Myocyte (in vitro differentiated cells): ENCODE data around the gene FBXO11. TPM values are rescaled to one million over a fixed set of nuclear protein-coding genes. Genes with fewer than 3 reads are reported as not detected.
"Not testable (repeated sequence)": the region's sequence is repeated elsewhere in the genome, so short reads cannot be mapped to it uniquely, and the experiment has no call there.

Source experiments
- DNase-seq: peaks from one replicate; pipeline ENCODE4 v3.0.0-alpha.2; 2012; ENCODE audit warnings: low read depth
- total RNA-seq: library from RNA; depleted of rRNA; stranded (reverse); fragments of >200 nt; gene quantifications from 2 replicates; pipeline ENCODE4 v1.2.3, GENCODE V29; 2014

FBXO11 gene
- total RNA-seq, 1 donor from 2014 or later = 34.4 TPM

- DNase-seq = peak; percentile 12
These were observed 6.1 kb downstream of the FBXO11 start for GRCh38 chr2:47899915-47900816.

GRCh38 chr2:47897883-47898731 is 8.2 kb downstream of the FBXO11 start:
- no peak for DNase-seq

GRCh38 chr2:47897191-47897882 is 9.0 kb downstream of the FBXO11 start:
- DNase-seq = not testable (repeated sequence)

GRCh38 chr2:47896450-47896968 is 9.8 kb downstream of the FBXO11 start:
- no peak for DNase-seq

- no peak for DNase-seq
These were observed 12.5 kb downstream of the FBXO11 start for GRCh38 chr2:47893771-47894170.

GRCh38 chr2:47892338-47892730 is 14.0 kb downstream of the FBXO11 start:
- no peak for DNase-seq

- no peak for DNase-seq
These were observed 14.6 kb downstream of the FBXO11 start for GRCh38 chr2:47891369-47892337.

DNA sequence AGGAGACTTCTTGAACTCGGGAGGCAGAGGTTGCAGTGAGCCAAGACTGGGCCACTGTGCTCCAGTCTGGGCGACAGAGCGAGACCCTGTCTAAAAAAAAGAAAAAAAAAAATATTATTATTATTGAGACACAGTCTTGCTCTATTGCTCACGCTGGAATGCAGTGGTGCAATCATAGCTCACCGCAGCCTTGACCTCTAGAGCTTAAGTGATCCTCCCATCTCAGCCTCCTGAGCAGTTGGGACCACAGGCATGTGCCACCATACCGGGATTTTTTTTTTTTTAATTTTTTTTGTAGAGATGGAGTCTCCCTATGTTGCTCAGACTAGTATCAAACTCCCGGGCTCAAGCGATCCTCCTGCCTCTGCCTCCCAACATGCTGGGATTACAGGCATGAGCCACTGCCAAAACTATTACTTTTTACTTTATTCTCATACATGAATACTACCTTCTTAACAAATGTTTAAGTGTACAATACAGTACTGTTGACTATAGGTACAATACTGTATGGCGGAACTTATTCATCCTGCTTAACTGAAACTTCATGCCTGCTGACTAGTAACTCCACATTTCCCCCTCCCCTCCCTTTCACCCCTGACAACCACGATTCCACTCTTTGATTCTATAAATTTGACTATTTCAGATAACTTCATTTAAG is 15.5 kb downstream of the FBXO11 start:
- no peak for DNase-seq

DNA sequence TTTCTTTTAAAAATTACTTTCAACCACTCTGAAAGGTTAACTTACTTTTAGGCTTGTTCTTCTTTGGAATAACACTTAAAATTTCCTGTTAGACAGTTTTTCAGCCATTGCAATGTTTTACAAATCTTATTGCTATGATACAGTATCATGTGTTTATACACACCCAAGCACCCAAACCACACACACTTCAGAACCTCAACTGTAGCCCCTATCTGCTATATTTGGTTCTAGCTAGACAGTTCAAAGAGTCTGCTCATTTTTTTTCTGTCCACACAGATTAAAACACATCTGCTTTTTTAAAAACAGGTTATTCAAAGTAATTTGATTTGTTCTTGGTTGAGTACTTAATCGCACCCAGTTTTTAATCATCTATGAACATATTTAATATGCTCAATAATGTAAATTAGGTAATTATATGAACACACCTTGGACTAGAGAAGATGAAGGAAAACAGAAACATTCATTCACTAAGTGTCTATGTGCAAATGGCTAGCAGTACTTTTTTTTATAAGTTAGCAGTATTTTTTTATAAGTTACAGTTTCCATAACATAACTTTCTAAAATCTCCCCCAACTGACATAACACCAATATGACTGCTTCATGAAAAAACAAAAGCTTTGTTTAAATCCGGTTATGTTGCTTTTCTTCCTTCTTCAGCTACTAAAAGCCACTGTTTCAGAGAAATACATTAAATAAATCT is 17.6 kb downstream of the FBXO11 start:
- peak; percentile 39 for DNase-seq

GRCh38 chr2:47876912-47877311 is 29.4 kb downstream of the FBXO11 start:
- DNase-seq = no peak

- DNase-seq = no peak
These were observed 33.4 kb downstream of the FBXO11 start for GRCh38 chr2:47872941-47873340.

DNA sequence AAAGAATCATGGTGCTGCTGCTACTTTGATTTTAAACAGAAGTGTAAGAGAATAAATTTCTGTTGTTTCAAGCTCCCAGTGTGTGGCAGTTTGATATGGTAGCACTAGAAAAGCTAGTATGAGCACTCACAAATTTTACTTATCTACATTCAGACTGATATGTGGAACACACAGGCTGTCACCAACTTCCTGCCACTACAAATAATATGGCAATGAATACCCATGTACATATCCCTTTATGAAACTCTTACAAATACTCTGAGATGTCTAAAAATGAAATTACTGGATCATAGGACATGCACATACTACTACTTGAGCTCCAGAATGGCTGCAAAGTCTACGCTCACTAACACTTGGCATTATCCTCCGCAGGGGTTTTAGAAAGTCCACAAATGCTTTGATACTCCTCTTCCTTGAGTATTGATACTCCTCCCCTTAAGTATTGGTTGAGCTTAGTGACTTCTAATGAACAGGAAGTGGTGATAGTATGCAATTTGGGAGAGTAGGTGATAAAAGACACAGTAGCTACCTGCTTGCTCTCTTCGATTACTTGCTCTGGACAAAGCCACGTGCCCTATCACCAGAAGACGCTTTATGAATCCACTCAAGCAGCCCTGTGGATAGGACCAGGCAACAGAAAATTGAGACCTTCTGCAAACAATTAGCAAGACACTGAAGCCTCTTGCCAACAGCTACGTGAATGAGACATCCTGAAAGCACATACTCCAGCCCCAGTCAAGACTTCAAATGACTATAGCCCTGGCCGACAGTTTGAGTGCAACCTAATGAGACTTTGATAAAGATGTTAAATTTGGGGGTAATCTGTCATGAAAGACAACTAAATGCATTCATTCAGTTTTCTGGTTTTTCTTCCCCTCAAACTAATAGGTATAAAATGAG is 35.4 kb downstream of the FBXO11 start:
- DNase-seq = no peak

DNA sequence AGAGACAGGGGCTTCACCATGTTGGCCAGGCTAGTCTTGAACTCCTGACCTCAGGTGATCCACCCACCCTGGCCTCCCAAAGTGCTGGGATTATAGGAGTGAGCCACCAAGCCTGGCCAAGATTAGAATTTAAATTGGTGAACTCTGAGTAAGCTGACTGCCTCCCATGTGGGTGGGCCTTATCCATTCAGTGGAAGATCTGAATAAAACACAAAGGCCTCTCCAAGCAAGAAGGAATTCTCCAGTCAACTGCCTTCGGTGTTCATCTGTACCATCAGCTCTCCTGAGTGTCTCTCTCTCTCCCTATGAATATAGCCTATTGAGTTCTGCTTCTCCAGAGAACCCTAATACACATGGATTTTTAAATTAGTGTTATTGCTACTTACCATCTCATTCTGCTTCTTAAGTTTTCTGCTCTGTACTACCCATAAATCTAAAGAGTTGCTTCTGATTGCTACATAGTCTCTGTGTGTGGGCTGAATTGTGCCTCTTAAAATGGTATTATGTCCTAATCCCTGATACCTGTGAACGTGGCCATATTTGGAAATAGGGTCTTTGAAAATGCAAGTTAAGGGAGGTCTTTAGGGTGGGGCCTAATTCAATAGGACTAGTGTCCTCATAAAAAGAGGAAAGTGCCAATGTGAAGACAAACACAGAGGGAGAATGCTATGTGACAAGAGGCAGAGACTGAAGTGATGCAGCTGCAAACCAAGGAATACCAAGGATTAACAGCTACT is 36.3 kb downstream of the FBXO11 start:
- DNase-seq = no peak

DNA sequence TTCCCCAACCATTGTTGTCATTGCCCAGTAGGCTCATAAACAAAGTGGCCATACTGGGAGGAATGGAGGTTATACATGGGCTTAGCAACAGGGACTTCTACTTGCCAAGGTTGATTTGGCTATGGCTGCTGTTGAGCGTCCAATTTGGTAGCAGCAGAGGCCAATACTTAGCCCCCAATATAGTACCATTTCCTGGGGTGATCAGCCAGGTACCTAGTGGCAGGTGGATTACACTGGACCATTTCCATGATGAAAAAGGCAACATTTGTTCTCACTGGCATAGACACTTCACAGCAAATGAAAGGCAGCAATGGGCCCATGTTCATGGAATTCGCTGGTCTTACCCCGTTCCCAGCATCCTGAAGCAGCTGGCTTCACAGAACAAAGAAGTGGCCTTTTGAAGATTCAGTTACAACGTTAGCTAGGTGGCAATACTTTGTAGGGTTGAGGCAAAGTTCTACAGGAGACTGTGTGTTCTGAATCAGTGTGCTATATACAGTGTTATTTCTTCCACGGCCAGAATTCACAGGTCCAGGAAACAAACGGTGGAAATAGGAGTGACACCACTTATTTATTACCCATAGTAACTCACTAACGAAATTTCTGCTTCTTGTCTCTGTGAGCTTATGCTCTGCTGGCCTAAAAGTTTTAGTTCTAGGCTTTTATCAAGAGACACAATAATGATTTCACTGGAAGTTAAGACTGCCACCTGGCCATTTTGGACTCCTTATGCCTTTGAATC is 37.5 kb downstream of the FBXO11 start:
- DNase-seq = no peak

GRCh38 chr2:47867205-47867604 is 39.1 kb downstream of the FBXO11 start:
- peak; percentile 65 for DNase-seq

DNA sequence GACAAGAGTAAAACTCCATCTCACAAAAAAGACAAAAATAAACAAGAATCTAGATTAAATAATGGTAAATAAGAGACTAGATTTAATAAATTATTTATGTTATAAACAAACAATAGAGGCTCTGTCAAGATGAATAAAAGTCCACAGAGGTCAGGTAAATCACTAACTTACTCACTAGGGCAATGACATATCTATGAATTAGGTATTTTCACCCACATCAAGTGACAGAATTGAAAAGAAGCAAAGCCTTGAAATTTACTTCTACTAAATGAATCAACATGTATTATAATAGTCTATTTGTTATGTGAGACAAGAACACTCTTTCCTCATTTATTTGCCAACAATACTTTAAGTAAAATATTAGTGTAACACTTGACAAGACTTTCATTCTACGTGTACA is 41.7 kb downstream of the FBXO11 start:
- DNase-seq = no peak
